Left ventricle myocardium inferior (tissue), 1 donor: Measurements from ENCODE around the gene TBRG4. TPM values are rescaled to one million over a fixed set of nuclear protein-coding genes. Genes with fewer than 3 reads are reported as not detected.

Source experiments
- DNase-seq: peaks from one replicate; pipeline ENCODE4 v3.0.0-alpha.2; 2020
- H3K27ac ChIP-seq: fragments of 200-600 bp; replicated peaks from 2 replicates; pipeline ENCODE4 v1.8.0; 2021
- H3K27me3 ChIP-seq: fragments of 200-600 bp; 2 replicates; pipeline ENCODE4 v1.8.0; 2021; ENCODE audit warnings: low read depth
- H3K36me3 ChIP-seq: fragments of 200-600 bp; 2 replicates; pipeline ENCODE4 v1.8.0; 2021
- H3K4me1 ChIP-seq: fragments of 200-600 bp; 2 replicates; pipeline ENCODE4 v1.8.0; 2021
- H3K4me3 ChIP-seq: fragments of 200-600 bp; 2 replicates; pipeline ENCODE4 v1.8.0; 2021; ENCODE audit warnings: mild to moderate bottlenecking, moderate library complexity
- H3K9me3 ChIP-seq: fragments of 200-600 bp; replicated peaks from 2 replicates; pipeline ENCODE4 v1.8.0; 2021
- intact Hi-C: fragments of 100-400 bp; cut with micrococcal nuclease; formaldehyde crosslinking; loops from one replicate; pipeline ENCODE4 v1.11.0; 2022
- total RNA-seq: library from RNA; stranded (reverse); fragmentation: NEBNext Ultra II Directional; extraction: Animal tissue kit (Norgen Biotek cat#: 25700); gene quantifications from one replicate; pipeline ENCODE4 v1.2.1, GENCODE V29; 2021
- TF ChIP-seq, protein P1 (sequence below): fragments of 200-600 bp; IDR thresholded peaks from 2 replicates; pipeline ENCODE4 v1.8.0; 2021; ENCODE audit warnings: antibody characterized with exemption, mild to moderate bottlenecking, borderline replicate concordance
- donor health status: DM: no; HTN: yes; CAD: no; lungs with severe emphysema.

The TBRG4 gene
- total RNA-seq, 1 donor from 2014 or later: 79.3 TPM

DNA sequence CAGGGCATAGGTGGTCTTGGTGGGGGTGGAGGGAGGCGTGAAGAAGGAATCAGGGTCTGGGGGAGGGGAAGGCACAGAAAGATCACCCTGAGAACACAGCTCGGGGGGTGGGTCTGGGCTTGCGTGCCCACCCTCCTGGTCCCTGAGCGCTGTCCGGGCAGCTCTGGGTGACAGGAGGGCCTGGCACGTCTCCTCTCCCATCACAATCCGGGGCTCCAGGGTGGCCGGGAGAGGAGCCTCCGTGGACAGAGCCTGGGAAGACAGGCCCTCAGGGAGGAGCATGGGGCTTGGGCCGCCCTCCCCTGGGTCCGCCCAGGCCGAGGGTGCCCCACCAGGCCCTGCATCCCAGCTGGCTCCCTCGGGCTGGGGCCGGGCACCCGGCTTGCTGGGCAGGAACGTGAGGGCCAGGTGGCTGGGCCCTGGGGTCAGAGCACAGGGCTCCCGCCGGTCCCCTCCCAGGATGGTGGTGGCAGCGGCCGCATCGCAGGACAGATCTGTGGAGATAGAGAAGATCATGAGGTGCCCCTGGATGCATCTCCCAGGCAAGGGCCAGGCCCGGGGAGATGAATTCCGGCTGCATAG, 25.8 kb downstream of the TBRG4 start:
- Histone ChIP-seq H3K4me3 (no peak overlapping the region), H3K36me3 (no peaks in the 10 kb centered on the region), H3K27ac (no peak overlapping the region), H3K9me3 (no peaks in the 10 kb centered on the region), H3K4me1 (peaks cover 14% of the 10 kb centered on the region), H3K27me3 (peaks cover 12% of the 10 kb centered on the region)
- TF ChIP-seq, protein P1, sequence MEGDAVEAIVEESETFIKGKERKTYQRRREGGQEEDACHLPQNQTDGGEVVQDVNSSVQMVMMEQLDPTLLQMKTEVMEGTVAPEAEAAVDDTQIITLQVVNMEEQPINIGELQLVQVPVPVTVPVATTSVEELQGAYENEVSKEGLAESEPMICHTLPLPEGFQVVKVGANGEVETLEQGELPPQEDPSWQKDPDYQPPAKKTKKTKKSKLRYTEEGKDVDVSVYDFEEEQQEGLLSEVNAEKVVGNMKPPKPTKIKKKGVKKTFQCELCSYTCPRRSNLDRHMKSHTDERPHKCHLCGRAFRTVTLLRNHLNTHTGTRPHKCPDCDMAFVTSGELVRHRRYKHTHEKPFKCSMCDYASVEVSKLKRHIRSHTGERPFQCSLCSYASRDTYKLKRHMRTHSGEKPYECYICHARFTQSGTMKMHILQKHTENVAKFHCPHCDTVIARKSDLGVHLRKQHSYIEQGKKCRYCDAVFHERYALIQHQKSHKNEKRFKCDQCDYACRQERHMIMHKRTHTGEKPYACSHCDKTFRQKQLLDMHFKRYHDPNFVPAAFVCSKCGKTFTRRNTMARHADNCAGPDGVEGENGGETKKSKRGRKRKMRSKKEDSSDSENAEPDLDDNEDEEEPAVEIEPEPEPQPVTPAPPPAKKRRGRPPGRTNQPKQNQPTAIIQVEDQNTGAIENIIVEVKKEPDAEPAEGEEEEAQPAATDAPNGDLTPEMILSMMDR: no peak
- intact Hi-C loops: no loop called here
- no peak for DNase-seq

DNA sequence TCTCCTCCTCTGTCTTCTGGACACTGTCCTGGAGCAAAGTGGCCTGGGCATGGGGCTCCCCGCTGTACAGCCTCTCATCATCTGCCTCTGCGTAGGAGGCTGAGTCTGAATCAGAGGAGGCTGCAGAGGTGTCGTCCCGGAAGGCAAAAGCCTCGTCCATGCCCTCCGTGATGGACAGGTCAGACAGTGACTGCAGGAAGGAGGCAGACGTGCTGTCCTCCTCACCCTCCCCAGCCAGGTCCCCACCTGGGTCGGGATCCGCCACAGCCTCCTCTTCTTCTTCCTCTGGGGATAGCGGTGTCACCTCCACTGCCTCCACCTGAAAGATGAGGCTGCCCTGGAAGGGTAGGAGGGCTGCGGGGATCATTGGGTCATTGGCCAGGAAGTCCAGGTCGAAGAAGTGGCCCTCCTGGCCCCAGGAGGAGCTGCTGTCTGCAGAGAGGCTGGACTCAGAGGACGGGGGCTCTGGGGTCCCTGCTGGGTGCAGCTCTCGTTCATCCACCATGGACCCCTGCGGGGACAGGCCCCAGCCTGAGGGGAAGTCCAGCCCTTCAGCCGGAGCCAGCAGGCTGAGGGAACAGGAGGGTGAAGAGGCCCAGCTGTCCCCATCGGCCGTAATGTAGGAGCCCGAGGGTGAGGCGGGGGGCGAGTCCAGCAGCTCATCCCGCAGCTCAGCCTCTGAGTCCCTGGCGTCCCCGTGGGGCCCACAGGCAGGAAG, 26.4 kb downstream of the TBRG4 start:
- no peak for DNase-seq
- H3K27me3 ChIP-seq: peaks cover 11% of the 10 kb centered on the region
- peaks cover 14% of the 10 kb centered on the region for H3K4me1 ChIP-seq
- intact Hi-C loops: no loop called here
- H3K36me3 ChIP-seq: no peaks in the 10 kb centered on the region
- H3K9me3 ChIP-seq: no peaks in the 10 kb centered on the region
- H3K27ac ChIP-seq: no peak overlapping the region
- TF ChIP-seq, protein P1: no peak
- no peak overlapping the region for H3K4me3 ChIP-seq

DNA sequence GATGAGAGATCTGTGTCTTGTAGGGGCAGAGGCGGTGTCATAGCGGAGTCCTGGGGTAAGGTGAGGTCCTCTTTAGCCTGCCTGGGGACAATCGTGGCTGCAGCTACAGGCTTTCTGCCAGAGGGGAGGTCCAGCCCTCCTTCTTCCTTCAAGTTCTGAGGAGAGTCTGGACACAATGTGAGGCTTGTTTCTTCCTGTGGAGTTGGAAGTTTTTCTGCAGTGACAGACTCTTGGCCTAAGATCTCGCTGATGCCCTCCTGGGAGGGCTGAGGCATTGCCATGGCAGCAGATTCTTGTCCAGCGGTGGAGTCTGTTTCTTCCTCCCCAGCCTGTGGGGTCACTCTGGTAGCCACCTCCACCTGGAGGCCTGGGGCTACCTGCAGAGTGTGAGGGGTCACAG, 27.2 kb downstream of the TBRG4 start:
- H3K4me3 ChIP-seq: no peak overlapping the region
- intact Hi-C loops: no loop called here
- H3K4me1 ChIP-seq: peaks cover 14% of the 10 kb centered on the region
- H3K36me3 ChIP-seq: no peaks in the 10 kb centered on the region
- H3K27me3 ChIP-seq: peaks cover 6% of the 10 kb centered on the region
- no peak for DNase-seq
- no peak overlapping the region for H3K27ac ChIP-seq
- H3K9me3 ChIP-seq: no peaks in the 10 kb centered on the region
- TF ChIP-seq, protein P1: no peak

DNA sequence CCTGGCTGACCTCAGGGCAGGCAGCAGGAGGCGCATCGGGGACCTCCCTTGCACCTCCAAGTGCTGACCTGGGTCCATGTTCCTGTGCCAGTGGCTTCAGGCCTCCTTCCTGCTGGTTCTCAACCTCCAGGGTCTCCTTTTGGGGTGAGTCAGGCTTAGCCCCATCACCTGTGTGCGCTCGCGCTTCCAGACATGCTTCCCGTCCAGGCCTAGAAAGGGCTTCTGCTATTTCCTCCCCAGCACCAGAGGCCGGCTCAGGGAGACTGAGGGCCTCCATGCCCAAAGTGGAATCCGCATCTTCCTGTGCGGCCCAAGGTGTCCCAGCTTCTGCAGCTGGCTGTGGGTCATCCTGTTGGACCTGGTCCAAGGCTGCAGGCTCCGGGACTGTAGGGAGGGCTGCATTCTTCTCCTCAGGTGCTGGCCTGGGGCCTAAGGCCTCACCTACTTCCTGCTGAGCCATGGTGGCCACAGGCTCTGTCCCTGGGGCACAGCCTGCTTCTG, 28.6 kb downstream of the TBRG4 start:
- DNase-seq: no peak
- intact Hi-C loops: no loop called here

DNA sequence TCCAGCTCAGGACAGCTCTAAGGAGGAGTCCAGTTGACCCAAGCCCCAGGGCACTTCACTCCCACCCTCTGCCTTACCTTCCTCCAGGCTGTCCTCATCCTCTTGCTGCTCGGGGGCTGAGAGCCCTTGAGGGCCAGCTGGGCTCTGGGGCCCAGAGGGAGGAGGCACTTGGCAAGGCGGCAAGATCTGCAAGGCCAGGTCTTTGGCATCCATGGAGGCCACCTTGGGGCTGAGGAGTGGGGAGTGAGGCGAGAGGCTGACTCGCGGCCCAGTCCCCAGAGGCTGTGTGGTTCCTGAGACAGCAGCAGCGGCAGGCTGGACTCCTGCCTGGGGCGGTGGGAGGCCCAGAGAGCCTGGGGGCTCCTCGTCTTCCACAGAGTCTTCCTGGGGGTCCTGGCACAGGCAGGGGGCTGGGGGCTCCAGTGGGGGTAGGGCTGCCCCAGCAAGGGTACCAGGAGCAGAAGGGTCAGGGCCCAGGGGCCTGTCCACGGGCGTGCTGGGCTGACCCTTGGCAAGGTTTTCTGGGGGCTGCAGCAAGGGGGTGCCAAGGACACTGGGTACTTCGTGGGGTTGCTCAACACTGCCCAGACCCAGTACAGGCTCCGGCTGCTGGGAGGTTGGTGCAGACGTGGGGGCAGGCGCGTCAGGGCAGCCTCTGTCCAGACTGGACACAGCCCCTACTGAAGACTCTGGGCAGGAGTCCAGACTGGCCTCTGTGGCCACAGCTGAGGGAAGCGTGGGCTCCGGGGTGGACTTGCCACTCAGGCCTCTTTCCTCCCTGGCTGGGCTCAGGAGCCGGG, 29.3 kb downstream of the TBRG4 start:
- intact Hi-C loops: no loop called here
- Histone ChIP-seq H3K4me3 (no peak overlapping the region), H3K9me3 (no peaks in the 10 kb centered on the region), H3K27me3 (no peaks in the 10 kb centered on the region), H3K36me3 (peaks cover under 1% of the 10 kb centered on the region), H3K4me1 (no peaks in the 10 kb centered on the region), H3K27ac (no peak overlapping the region)
- no peak for DNase-seq
- TF ChIP-seq, protein P1: no peak

More for the DNA sequence above, 28.6 kb downstream of the TBRG4 start:
- no peaks in the 10 kb centered on the region for H3K27me3 ChIP-seq
- H3K4me3 ChIP-seq: no peak overlapping the region
- H3K27ac ChIP-seq: no peak overlapping the region
- H3K36me3 ChIP-seq: no peaks in the 10 kb centered on the region
- TF ChIP-seq, protein P1: no peak
- no peaks in the 10 kb centered on the region for H3K4me1 ChIP-seq
- H3K9me3 ChIP-seq: no peaks in the 10 kb centered on the region
